Stromal cell of bone marrow (primary cell): ENCODE measurements around the gene IL11RA.
A peak's percentile ranks its signal among the peaks of the same experiment; 100 is the strongest.
"Not testable (repeated sequence)": the region's sequence is repeated elsewhere in the genome, so short reads cannot be mapped to it uniquely, and the experiment has no call there.

Source experiments
- DNase-seq: peaks from one replicate; pipeline ENCODE4 v3.0.0-alpha.2; 2012; ENCODE audit warnings: low read depth

The IL11RA gene

GRCh38 chr9:34629491-34629808, 22.5 kb upstream of the IL11RA start:
- no peak for DNase-seq

- DNase-seq, result no peak
These were observed 21.4 kb upstream of the IL11RA start for GRCh38 chr9:34630402-34631154.

- DNase-seq, result no peak
These were observed 18.8 kb upstream of the IL11RA start for GRCh38 chr9:34633166-34633565.

- no peak for DNase-seq
These were observed 18.0 kb upstream of the IL11RA start for GRCh38 chr9:34633851-34634550.

GRCh38 chr9:34634551-34635248, 17.3 kb upstream of the IL11RA start:
- no peak for DNase-seq

GRCh38 chr9:34635556-34635955, 16.4 kb upstream of the IL11RA start:
- DNase-seq, result no peak

- DNase-seq, result no peak
These were observed 15.1 kb upstream of the IL11RA start for GRCh38 chr9:34636791-34637355.

GRCh38 chr9:34637356-34638137, 14.4 kb upstream of the IL11RA start, which contains the start of gene SIGMAR1:
Gene SIGMAR1, minus strand, starts transcription at chr9:34637787. Its CDS starts 90 bp downstream, at chr9:34637697.
- peak; percentile 89 for DNase-seq

GRCh38 chr9:34638138-34638445, 13.9 kb upstream of the IL11RA start:
- no peak for DNase-seq

GRCh38 chr9:34639322-34639721, 12.7 kb upstream of the IL11RA start:
- not testable (repeated sequence) for DNase-seq

GRCh38 chr9:34642679-34643078, 9.3 kb upstream of the IL11RA start:
- DNase-seq, result no peak

- no peak for DNase-seq
These were observed 7.1 kb upstream of the IL11RA start for GRCh38 chr9:34644766-34645314.

- DNase-seq, result peak; percentile 67
These were observed 5.5 kb upstream of the IL11RA start, which contains the start of gene GALT for GRCh38 chr9:34646211-34647083. Gene GALT, plus strand, starts transcription at chr9:34646675. Its CDS starts 30 bp downstream, at chr9:34646705.

GRCh38 chr9:34647084-34647403, 4.9 kb upstream of the IL11RA start:
- no peak for DNase-seq

GRCh38 chr9:34647651-34648050, 4.3 kb upstream of the IL11RA start:
- no peak for DNase-seq

- no peak for DNase-seq
These were observed 3.3 kb upstream of the IL11RA start for GRCh38 chr9:34648673-34649072.

GRCh38 chr9:34650816-34651215, 1.2 kb upstream of the IL11RA start:
- DNase-seq, result no peak

- DNase-seq, result no peak
These were observed 664 bp upstream of the IL11RA start for GRCh38 chr9:34651321-34651720.

- DNase-seq, result no peak
These were observed 616 bp downstream of the IL11RA start for GRCh38 chr9:34652602-34653000.

GRCh38 chr9:34653151-34654072, 1.4 kb downstream of the IL11RA start:
- no peak for DNase-seq
